HG03139 (cell line): ENCODE results near the gene MGAT4B.
A peak's percentile ranks its signal among the peaks of the same experiment; 100 is the strongest.
"Not testable (repeated sequence)": the region's sequence is repeated elsewhere in the genome, so short reads cannot be mapped to it uniquely, and the experiment has no call there.

ENCODE experiments used
- ATAC-seq: cut with Tn5 transposase; IDR thresholded peaks from one replicate; pipeline ENCODE4 v1.9.1; 2021; ENCODE audit not compliant: unreplicated experiment

Gene MGAT4B

DNA sequence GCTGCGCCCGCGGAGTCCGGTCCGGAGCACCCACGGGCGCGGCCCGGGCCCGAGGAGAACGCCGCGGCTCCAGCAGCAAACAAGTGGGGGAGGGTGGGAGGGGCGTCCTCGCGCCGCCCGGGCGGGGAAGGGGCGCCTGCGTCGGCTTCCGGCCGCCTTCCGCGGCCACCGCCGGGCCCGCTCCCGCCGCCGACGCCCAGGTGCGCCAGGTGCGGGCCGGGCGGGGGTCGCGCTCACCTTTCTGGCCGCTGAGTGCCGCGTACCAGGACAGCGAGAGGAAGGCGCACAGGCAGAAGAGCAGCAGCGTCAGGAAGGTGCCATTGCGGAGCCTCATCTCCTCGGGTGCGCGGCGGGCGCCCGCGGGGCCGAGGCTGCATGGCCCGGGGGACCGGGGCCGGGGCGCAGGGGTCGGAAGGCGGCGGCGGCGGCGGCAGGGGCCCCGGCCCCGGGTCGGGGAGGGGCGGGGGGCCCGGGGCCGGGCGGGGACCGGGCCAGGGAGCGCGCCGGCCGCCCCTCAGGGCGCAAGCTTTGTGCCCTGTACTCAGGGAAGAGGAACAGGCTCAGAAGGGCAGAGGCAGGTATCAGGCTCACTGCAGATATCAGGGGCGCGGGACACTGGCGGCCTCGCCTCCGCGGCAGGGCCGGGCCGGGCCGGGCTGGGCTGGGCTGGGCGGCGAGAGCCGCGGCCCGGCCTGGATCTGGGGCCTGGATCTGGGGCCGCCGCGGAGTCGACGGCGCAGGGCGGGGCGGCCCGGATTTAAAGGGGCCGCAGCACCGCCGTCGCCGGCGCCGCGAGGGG lies at the start of gene MGAT4B:
MGAT4B (minus strand) TSS at position 617 of the 799 bp plus-strand sequence; CDS start at position 334, 283 bp downstream.
- ATAC-seq: peak; percentile 60

DNA sequence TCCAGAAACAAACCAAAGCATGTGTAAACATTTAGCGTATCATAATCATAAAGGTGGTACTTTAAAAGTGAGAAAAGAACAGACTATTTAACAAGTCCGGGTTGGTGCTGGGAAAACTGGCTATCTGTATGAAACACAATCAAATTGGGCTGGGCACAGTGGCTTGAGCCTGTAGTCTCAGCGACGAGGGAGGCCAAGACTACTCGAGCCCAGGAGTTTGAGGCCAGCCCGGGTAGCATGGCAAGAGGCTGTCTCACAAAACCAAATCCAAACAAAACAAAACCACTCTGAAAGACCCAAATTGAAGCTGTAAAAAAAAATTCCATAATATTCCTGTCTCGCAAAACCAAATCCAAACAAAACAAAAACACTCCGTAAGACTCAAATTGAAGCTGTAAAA lies 47.7 kb upstream of the MGAT4B start:
- ATAC-seq: no peak

DNA sequence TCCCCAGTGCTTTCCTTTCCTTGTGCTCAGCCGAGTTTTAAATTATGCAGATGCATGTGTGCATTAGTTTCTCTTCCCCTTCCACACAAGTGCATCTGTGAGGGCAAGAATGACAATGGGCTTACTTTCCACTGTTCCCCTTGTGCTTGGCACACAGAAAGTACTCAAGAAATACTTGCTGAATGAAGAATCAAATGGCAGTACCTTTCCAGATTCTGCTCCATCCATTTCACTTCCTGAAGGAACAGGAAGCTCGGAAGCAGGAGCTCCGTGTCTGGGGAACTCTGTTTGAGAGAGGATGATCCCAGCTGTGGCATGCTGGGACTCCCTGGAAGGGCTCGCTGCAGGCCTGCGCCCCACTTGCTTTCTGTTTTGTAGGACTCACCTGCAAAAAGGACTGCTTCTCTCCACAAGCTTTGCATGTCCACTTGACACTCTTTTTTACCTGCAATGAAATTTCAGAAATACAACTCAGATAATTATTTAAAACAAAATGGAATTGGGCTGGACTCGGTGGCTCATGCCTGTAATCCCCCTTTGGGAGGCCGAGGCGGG lies 46.4 kb upstream of the MGAT4B start:
- ATAC-seq: peak; percentile 54

DNA sequence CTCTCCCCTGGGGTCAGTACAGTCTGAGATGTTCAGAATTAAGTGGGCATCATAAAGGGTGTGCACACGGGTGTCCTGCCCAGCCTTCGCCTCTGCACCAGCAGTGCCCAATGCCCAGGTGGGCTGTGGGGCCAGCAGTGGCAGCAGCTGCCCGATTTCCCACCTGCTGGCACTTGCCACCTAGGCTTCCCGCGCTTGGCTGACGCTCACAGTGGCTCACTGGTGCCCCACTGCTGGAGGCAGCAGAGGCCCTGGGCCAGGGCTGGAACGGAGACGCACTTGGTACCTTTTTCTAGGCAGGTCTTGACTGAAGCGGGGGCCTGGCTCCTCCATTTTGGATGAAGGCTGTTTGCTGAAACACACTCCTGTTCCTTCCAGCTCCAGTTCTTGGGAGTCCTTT lies 35.0 kb upstream of the MGAT4B start:
- ATAC-seq: no peak

DNA sequence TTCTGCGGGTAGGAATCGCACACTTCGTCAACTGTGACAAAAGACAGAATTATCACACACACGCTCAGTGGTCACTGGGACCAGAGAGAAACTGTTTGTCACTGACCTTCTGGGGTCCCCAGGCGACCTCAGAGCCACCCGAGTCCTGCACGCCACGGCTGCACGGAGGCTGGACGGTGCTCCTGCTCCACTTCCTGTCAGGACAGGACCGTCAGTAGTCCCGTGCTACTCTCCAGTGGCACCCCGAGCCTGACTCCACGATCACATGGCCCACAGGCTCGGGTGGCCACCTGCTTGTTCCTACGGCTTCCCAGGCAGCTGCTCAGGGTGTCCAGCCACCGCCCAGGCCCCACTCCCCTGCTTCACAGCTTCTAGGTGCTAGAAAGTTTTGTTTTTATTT lies 34.1 kb upstream of the MGAT4B start:
- ATAC-seq: no peak

DNA sequence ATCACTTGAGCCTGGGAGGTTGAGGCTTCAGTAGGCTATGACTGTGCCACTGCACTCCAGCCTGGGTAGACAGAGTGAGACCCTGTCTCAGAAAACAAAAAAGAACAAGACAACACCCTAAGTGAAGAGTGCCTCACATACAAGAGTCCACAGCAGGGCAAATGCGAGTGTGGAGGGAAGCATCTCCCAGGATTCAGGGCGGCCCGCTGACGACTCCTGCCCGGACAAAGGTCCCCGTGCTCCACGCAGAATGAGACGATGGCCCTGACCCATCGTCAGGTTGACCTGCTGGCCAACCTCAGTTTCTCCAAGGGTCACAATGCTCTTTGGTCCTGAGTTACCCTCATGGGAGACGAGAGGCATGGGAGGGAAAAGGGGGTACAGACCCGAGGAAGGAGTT lies 33.7 kb upstream of the MGAT4B start:
- ATAC-seq: no peak

DNA sequence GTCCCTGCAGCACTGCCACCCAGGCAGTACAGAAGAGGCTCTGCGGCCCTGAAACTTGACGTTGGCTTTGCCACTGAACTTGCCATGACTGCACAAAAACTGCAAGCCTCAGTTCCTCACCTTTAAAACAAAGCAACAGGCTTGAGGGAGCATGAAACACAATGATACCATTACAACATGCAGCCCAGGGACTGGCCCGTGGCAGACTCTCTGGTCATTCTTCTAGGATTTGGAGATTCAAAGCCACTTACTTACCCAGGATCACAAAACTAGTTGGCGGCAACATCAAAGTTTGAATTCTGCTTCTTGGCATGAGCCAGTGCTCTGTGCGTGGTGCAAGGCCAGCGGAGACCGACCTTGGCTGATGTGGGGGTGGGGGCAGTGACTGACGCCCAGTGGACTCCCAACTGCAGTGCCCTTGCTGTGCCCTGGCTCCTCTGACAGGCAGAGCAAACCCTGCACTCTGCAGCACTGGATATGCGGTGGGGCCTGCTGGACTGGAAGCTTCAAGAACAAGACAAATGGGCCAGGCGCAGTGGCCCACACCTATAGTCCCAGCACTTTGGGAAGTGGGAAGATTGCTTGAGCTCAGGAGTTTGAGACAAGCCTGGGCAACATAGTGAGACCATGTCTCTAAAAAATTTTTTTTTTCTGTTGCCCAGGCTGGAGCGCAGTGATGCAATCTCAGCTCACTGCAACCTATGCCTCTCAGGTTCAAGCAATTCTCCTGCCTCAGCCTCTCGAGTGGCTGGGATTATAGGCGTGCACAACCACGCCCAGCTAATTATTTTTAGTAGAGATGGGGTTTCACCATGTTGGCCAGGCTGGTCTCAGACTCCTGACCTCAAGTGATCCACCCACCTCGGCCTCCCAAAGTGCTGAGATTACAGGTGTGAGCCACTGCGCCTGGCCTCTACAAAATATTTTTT lies 32.9 kb upstream of the MGAT4B start:
- ATAC-seq: no peak

DNA sequence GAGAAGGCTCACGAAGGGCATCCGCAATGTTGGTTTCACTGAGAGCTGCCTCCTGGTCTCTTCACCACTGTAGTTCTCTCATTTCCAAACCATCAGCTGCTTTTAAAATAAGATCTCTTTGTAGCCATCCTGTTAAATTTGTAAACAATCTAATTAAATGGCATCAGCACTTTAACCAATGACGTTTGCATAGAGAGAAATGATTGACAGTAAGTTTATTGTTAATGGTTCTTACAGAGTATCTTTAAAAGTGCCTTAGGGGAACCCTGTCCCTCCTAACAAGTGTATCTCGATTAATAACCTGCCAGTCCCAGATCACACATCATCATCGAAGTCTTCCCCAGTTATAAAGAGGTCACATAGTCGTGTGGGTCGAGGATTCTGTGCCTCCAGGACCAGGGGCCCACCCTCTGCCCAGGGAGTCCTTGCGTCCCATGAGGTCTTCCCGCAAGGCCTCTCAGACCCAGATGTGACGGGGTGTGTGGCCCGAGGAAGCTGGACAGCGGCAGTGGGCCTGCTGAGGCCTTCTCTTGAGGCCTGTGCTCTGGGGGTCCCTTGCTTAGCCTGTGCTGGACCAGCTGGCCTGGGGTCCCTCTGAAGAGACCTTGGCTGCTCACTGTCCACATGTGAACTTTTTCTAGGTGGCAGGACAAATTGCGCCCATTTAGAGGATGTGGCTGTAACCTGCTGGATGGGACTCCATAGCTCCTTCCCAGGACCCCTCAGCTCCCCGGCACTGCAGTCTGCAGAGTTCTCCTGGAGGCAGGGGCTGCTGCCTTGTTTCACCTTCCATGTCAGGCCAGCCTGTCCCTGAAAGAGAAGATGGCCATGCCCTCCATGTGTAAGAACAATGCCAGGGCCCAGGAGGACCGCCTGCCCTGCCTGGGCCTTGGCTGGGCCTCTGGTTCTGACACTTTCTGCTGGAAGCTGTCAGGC lies 30.7 kb upstream of the MGAT4B start:
- no peak for ATAC-seq

DNA sequence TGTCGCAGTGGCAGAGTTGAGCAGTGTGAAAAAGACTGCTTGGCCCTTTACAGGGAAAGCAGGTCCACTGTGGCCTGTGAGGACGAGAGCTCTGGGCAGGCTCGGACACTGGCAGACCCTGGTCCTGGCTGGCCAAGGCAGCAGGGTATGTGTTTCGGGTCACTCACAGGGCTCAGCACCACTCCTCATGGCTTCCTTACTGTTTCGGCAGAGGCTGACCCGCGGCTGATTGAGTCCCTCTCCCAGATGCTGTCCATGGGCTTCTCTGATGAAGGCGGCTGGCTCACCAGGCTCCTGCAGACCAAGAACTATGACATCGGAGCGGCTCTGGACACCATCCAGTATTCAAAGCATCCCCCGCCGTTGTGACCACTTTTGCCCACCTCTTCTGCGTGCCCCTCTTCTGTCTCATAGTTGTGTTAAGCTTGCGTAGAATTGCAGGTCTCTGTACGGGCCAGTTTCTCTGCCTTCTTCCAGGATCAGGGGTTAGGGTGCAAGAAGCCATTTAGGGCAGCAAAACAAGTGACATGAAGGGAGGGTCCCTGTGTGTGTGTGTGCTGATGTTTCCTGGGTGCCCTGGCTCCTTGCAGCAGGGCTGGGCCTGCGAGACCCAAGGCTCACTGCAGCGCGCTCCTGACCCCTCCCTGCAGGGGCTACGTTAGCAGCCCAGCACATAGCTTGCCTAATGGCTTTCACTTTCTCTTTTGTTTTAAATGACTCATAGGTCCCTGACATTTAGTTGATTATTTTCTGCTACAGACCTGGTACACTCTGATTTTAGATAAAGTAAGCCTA lies 29.8 kb upstream of the MGAT4B start:
- no peak for ATAC-seq

DNA sequence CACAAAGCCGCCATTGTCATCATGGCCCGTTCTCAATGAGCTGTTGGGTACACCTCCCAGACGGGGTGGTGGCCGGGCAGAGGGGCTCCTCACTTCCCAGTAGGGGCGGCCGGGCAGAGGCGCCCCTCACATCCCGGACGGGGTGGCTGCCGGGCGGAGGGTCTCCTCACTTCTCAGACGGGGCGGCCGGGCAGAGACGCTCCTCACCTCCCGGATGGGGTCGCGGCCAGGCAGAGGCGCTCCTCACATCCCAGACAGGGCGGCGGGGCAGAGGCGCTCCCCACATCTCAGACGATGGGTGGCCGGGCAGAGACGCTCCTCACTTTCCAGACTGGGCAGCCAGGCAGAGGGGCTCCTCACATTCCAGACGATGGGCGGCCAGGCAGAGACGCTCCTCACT lies 28.2 kb upstream of the MGAT4B start:
- ATAC-seq: not testable (repeated sequence)

DNA sequence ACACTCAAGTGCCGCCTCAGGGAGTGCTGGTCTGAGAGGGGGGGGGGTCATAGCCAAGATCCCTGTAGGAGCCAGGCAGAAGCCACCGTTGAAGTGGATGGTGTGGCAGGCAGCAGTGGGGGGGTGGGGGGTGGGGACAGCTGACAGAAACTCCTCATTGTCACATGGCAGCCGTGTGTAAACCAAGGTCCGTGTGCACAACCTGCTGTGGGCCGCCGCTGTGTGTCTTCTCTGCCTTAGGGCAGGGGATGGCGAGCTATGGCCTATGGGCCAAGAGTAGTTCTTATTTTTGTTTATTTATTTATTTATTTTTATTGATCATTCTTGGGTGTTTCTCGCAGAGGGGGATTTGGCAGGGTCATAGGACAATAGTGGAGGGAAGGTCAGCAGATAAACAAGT lies 27.5 kb upstream of the MGAT4B start:
- ATAC-seq: no peak

DNA sequence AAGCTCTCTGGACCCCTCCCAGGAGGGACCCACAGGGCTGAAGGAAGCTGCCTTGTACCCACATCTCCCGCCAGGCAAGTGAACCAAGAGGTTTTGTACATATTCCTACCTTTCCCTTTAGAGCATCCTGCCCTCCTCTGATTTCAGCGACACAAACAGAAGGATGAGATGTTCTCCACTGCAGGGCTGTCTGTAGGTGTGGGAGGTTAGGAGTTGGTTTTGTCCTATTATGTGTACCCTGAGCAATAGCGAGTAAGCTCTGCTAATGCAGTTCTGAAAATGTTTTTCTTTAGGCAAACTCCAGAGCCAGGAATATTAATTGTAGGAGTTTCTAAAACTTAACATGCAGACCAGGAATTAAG lies 27.0 kb upstream of the MGAT4B start:
- no peak for ATAC-seq

DNA sequence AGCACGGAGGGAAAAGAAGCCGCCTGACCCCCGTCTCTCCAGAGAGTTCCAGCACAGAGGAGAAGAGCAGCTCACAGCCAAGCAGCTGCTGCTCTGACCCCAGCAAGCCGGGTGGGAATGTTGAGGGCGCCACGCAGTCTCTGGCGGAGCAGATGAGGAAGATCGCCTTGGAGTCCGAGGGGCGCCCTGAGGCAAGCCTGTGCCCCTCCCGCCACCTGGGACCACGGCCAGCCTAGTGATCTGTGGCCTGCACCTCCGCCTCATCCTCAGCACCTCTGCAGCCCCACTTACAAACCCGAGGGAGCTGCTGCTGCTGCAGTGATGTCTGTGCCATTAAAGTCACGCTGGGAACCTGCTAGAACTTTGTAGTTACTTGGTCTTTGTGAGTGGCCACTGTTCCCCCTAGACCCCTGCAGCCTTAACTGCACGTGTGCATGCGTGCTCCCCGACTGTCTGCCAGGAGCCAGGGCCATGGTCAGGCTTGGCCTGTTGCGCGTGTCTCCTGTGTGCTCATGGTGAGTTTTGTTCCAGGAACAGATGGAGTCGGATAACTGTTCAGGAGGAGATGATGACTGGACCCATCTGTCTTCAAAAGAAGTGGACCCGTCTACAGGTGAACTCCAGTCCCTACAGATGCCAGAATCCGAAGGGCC lies 26.5 kb upstream of the MGAT4B start:
- no peak for ATAC-seq

DNA sequence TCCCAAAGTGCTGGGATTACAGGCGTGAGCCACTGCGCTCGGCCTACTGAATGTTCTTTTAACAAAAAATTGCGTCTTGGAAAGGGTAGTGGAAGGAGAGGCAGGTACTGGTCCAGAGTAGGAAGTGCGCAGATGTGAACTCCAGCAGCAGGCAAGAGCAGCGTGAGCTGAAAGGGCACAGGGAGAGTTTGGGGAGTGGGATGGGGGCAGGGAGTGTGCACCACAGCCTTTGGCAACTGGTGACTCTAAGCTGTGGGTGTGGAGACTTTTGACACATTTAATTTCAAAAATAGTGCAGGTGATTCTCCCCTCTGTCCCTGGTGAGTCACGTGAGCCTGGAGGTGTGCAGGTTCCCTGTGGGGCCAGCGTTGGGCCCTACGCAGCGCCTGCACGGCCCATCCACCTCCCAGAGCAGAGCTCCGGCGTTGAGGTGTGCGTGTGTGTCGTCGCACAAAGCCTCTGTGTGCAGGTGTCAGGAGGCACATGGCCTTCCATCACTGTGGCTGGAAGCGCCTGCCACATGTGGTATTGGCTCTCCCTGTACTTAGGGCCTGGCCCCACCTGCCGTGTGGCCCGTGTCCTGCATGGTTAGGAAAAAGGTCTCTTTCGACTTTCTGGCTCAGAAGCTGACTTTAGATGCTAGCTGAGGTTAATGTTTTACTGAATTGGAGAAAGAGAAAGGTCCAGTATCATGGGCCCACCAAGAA lies 25.5 kb upstream of the MGAT4B start:
- ATAC-seq: no peak

DNA sequence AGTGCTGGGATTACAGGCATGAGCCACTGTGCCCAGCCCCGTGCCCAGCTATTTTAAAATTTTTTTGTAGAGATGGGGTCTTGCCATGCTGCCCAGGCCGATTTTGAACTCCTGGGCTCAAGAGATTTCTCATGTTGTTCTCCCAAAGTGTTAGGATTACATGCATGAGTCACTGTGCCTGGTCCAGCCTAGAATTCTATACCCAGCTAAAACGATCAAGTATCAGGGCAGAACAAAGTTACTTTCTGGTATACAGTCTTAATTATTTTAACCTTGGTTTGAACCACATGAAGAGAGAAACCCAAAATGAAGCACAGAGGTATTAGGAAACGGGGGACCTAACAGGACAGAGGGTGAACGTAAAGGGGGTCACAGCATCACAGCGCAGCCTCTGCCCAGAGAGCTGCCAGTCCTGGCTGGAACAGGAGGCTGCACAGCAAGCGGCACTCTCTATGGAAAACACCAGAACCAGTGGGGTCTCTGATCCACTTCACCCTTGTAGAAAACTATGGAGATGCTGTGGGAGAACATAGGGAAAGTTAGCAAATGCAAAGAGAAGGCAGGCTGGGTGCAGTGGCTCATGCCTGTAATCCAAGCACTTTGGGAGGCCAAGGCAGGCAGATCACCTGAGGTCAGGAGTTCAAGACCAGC lies 24.3 kb upstream of the MGAT4B start:
- no peak for ATAC-seq

DNA sequence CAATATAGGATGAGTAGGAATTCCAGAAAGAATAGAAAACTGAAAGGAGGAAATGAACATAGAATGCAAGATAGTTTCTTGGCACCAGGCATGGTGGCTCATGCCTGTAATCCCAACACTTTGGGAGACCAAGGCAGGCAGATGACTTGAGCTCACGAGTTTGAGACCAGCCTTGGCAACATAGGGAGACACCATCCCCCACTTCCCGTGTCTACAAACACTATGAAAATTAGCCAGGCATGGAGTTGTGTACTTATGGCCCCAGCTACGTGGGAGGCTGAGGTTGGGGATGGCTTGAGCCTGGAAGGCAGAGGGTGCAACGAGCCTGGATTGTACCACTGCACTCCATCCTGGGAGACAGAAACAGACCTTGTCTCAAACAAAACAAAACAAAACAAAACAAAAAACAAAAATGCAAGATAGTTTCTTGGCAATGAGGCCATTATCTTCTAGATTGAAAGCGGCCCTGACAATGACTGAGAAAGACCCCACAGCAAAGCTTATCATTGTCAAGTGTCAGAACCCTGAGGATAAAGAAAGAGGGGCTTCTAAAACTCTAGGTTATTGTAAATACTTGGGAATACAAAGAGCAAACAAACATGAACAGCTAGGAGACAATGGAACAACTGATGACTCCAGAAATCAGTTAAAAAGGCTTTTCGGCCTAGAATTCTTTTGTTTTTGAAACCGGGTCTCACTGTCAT lies 23.2 kb upstream of the MGAT4B start:
- no peak for ATAC-seq

DNA sequence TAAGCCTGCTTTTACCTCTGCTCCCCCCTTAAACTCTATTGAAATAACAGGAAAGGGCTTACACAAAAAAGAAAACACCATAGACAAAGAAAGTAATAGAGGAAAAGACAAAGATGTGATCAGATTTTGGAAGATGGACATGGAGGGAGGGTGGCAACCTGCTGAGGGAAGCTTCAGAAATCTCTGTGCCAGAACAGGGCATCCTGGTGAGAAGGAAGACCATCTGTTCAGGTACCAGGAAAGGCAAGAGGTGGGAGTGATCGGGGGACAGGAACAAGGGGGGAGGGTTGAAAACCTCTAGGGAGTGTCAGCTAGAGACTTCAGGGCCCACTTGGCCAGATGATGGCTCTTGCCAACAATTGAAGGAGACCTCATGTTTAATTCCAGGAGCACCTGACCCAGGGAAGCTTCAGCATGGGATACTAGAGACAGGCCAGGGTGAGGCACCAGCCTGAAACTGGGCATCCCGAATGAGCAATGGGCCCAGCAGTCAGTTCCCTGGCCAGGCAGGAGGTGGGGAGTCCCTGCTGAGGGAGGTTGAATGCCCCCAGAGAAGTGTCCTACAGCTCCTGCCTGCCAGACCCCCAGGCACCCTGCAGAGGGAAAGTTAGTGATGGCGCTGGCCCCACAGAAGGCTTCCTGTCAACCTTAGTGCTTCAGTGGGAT lies 22.2 kb upstream of the MGAT4B start:
- ATAC-seq: no peak
